ENCODE results near the gene PCSK9.

GRCh38 chr1:54991939-54992338 lies 47.4 kb upstream of the PCSK9 start:
- TF ChIP-seq CTCF (IDR thresholded peaks at IDR 0.05) (no peak), ZFX (IDR thresholded peaks at IDR 0.05; ENCODE audit: borderline replicate concordance) (no peak)

All from 22Rv1 (cell line).